ENCODE results near the gene SFMBT1.

DNA sequence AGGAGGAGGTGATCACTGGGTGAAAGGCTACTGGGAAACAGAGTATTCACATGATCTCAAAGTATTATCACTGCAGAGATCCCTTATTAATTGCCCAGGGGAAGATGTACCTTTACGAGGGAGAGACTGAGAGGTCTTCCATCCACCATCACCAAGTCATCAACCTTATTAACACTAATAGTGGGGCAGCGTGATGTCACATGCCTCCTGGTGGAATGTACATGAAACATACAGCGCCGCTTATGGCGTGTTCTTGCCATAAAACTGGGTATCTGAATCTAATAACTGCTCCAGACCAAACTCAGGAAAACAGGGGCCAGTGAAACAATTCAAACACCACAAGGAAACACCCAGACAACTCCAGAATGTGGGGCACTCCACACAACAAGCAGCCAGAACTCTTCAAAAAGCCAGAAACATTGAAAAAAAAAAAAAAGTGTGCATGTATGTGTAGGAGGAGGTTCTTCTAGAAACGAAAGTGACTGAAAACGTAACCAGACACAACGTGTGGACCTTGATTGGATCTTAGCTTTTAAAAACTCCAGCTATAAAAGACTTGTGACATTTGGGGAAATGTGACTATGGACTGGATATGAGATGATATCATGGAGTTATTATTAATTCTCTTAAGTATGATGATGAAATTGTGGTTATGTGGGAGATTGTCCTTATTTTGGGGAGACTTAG is 153.1 kb downstream of the SFMBT1 start:
- TF ChIP-seq, protein P1, sequence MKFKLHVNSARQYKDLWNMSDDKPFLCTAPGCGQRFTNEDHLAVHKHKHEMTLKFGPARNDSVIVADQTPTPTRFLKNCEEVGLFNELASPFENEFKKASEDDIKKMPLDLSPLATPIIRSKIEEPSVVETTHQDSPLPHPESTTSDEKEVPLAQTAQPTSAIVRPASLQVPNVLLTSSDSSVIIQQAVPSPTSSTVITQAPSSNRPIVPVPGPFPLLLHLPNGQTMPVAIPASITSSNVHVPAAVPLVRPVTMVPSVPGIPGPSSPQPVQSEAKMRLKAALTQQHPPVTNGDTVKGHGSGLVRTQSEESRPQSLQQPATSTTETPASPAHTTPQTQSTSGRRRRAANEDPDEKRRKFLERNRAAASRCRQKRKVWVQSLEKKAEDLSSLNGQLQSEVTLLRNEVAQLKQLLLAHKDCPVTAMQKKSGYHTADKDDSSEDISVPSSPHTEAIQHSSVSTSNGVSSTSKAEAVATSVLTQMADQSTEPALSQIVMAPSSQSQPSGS (tag by site-specific recombination; IDR thresholded peaks at IDR 0.05; ENCODE audit: low read depth) = no peak
- TF ChIP-seq ZNF677 (tag by site-specific recombination; IDR thresholded peaks at IDR 0.05) (no peak), KLF10 (tag by site-specific recombination; IDR thresholded peaks at IDR 0.05) (no peak), ZNF121 (tag by site-specific recombination; IDR thresholded peaks at IDR 0.05) (no peak), ZNF549 (tag by site-specific recombination; IDR thresholded peaks at IDR 0.05) (no peak), ZNF175 (tag by site-specific recombination; IDR thresholded peaks at IDR 0.05) (no peak), BCL11A (tag by site-specific recombination; IDR thresholded peaks at IDR 0.05; ENCODE audit: low read depth) (no peak)
- TF ChIP-seq, protein P2, sequence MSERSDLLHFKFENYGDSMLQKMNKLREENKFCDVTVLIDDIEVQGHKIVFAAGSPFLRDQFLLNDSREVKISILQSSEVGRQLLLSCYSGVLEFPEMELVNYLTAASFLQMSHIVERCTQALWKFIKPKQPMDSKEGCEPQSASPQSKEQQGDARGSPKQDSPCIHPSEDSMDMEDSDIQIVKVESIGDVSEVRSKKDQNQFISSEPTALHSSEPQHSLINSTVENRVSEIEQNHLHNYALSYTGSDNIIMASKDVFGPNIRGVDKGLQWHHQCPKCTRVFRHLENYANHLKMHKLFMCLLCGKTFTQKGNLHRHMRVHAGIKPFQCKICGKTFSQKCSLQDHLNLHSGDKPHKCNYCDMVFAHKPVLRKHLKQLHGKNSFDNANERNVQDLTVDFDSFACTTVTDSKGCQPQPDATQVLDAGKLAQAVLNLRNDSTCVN (tag by site-specific recombination; optimal IDR thresholded peaks at IDR 0.05) = no peak
- TF ChIP-seq, protein P3, sequence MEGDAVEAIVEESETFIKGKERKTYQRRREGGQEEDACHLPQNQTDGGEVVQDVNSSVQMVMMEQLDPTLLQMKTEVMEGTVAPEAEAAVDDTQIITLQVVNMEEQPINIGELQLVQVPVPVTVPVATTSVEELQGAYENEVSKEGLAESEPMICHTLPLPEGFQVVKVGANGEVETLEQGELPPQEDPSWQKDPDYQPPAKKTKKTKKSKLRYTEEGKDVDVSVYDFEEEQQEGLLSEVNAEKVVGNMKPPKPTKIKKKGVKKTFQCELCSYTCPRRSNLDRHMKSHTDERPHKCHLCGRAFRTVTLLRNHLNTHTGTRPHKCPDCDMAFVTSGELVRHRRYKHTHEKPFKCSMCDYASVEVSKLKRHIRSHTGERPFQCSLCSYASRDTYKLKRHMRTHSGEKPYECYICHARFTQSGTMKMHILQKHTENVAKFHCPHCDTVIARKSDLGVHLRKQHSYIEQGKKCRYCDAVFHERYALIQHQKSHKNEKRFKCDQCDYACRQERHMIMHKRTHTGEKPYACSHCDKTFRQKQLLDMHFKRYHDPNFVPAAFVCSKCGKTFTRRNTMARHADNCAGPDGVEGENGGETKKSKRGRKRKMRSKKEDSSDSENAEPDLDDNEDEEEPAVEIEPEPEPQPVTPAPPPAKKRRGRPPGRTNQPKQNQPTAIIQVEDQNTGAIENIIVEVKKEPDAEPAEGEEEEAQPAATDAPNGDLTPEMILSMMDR (tag by site-specific recombination; IDR thresholded peaks at IDR 0.05) = no peak

Data from HEK293 (cell line).